IPS-15b (cell line): ENCODE measurements around the gene SLC26A1.
A peak's percentile ranks its signal among the peaks of the same experiment; 100 is the strongest.

Experiments
- H3K27me3 ChIP-seq: one replicate; pipeline ENCODE4 v1.6.1; 2013; ENCODE audit warnings: low read length; ENCODE audit not compliant: control insufficient read depth, insufficient read depth
- H3K36me3 ChIP-seq: one replicate; pipeline ENCODE4 v1.6.1; 2013; ENCODE audit warnings: low read length; ENCODE audit not compliant: control insufficient read depth, insufficient read depth
- H3K4me1 ChIP-seq: one replicate; pipeline ENCODE4 v1.6.1; 2013; ENCODE audit warnings: mild to moderate bottlenecking, low read length; ENCODE audit not compliant: control insufficient read depth, insufficient read depth
- H3K4me3 ChIP-seq: one replicate; pipeline ENCODE4 v1.5.1; 2013; ENCODE audit warnings: low read depth, low read length
- H3K9ac ChIP-seq: one replicate; pipeline ENCODE4 v1.6.1; 2013; ENCODE audit warnings: low read depth, mild to moderate bottlenecking, low read length
- H3K9me3 ChIP-seq: one replicate; pipeline ENCODE4 v1.6.1; 2013; ENCODE audit warnings: mild to moderate bottlenecking, low read length; ENCODE audit not compliant: control insufficient read depth, insufficient read depth

Gene SLC26A1

GRCh38 chr4:1017211-1017610 is 24.0 kb upstream of the SLC26A1 start:
- Histone ChIP-seq H3K36me3 (peaks cover 3% of the 10 kb centered on the region), H3K4me3 (no peak overlapping the region), H3K27me3 (no peaks in the 10 kb centered on the region), H3K4me1 (peaks cover 4% of the 10 kb centered on the region), H3K9ac (no peak overlapping the region), H3K9me3 (no peaks in the 10 kb centered on the region)

- Histone ChIP-seq H3K4me1 (peaks cover 4% of the 10 kb centered on the region), H3K4me3 (no peak overlapping the region), H3K27me3 (peaks cover 1% of the 10 kb centered on the region), H3K36me3 (peaks cover 3% of the 10 kb centered on the region), H3K9ac (no peak overlapping the region), H3K9me3 (no peaks in the 10 kb centered on the region)
These were observed 22.5 kb upstream of the SLC26A1 start for GRCh38 chr4:1015746-1016145.

- peaks cover 7% of the 10 kb centered on the region for H3K27me3 ChIP-seq
- peaks cover 3% of the 10 kb centered on the region for H3K36me3 ChIP-seq
- no peak overlapping the region for H3K9ac ChIP-seq
- H3K4me3 ChIP-seq: no peak overlapping the region
- H3K4me1 ChIP-seq: peaks cover 4% of the 10 kb centered on the region
- H3K9me3 ChIP-seq: no peaks in the 10 kb centered on the region
These were observed 22.0 kb upstream of the SLC26A1 start for GRCh38 chr4:1015179-1015578.

GRCh38 chr4:1014291-1015167 is 21.3 kb upstream of the SLC26A1 start:
- peaks cover 11% of the 10 kb centered on the region for H3K27me3 ChIP-seq
- H3K9ac ChIP-seq: no peak overlapping the region
- H3K4me1 ChIP-seq: peaks cover 4% of the 10 kb centered on the region
- no peaks in the 10 kb centered on the region for H3K9me3 ChIP-seq
- H3K4me3 ChIP-seq: no peak overlapping the region
- H3K36me3 ChIP-seq: no peaks in the 10 kb centered on the region

- Histone ChIP-seq H3K9me3 (no peaks in the 10 kb centered on the region), H3K36me3 (no peaks in the 10 kb centered on the region), H3K4me1 (no peaks in the 10 kb centered on the region), H3K4me3 (no peak overlapping the region), H3K27me3 (peaks cover 19% of the 10 kb centered on the region), H3K9ac (no peak overlapping the region)
These were observed 20.2 kb upstream of the SLC26A1 start for GRCh38 chr4:1013225-1014073.

GRCh38 chr4:1012034-1012739 is 19.0 kb upstream of the SLC26A1 start:
- peak overlapping the region; percentile 35 for H3K4me3 ChIP-seq
- H3K4me1 ChIP-seq: no peaks in the 10 kb centered on the region
- H3K36me3 ChIP-seq: no peaks in the 10 kb centered on the region
- no peak overlapping the region for H3K9ac ChIP-seq
- H3K27me3 ChIP-seq: peaks cover 31% of the 10 kb centered on the region
- H3K9me3 ChIP-seq: no peaks in the 10 kb centered on the region

- H3K9me3 ChIP-seq: no peaks in the 10 kb centered on the region
- peaks cover 37% of the 10 kb centered on the region for H3K27me3 ChIP-seq
- H3K36me3 ChIP-seq: no peaks in the 10 kb centered on the region
- H3K4me3 ChIP-seq: no peak overlapping the region
- no peak overlapping the region for H3K9ac ChIP-seq
- H3K4me1 ChIP-seq: no peaks in the 10 kb centered on the region
These were observed 18.4 kb upstream of the SLC26A1 start for GRCh38 chr4:1011666-1012033.

GRCh38 chr4:1011022-1011665 is 17.9 kb upstream of the SLC26A1 start, which contains the start of gene FGFRL1:
FGFRL1 (plus strand) TSS chr4:1011626; CDS start chr4:1012486, 860 bp downstream.
- H3K27me3 ChIP-seq: peaks cover 42% of the 10 kb centered on the region
- peak within 1 kb of the TSS; percentile 55 for H3K4me3 ChIP-seq
- no peak within 1 kb of the TSS for H3K9ac ChIP-seq
- no peaks in the 10 kb centered on the region for H3K36me3 ChIP-seq
- no peaks in the 10 kb centered on the region for H3K4me1 ChIP-seq
- H3K9me3 ChIP-seq: no peaks in the 10 kb centered on the region

GRCh38 chr4:1010395-1011021 is 17.3 kb upstream of the SLC26A1 start:
- no peak overlapping the region for H3K9ac ChIP-seq
- H3K9me3 ChIP-seq: no peaks in the 10 kb centered on the region
- no peaks in the 10 kb centered on the region for H3K36me3 ChIP-seq
- H3K4me3 ChIP-seq: peak overlapping the region; percentile 55
- no peaks in the 10 kb centered on the region for H3K4me1 ChIP-seq
- H3K27me3 ChIP-seq: peaks cover 44% of the 10 kb centered on the region

- no peaks in the 10 kb centered on the region for H3K4me1 ChIP-seq
- H3K9me3 ChIP-seq: no peaks in the 10 kb centered on the region
- no peak overlapping the region for H3K9ac ChIP-seq
- H3K4me3 ChIP-seq: peak overlapping the region; percentile 55
- peaks cover 50% of the 10 kb centered on the region for H3K27me3 ChIP-seq
- no peaks in the 10 kb centered on the region for H3K36me3 ChIP-seq
These were observed 16.6 kb upstream of the SLC26A1 start for GRCh38 chr4:1009542-1010394.
